HEK293 (cell line): ENCODE data around the gene MAP3K14.

Source experiments
- EGR2 ChIP-seq: fragments of 450-650 bp; formaldehyde crosslinking; IDR thresholded peaks from 2 replicates; pipeline ENCODE4 v1.5.1; 2016; ENCODE audit warnings: low read depth, missing biosample characterization, missing genetic modification characterization
- GLIS1 ChIP-seq: fragments of 450-650 bp; formaldehyde crosslinking; IDR thresholded peaks from 2 replicates; pipeline ENCODE4 v1.5.1; 2016; ENCODE audit warnings: missing biosample characterization, missing genetic modification characterization
- GLIS2 ChIP-seq: fragments of 450-650 bp; formaldehyde crosslinking; IDR thresholded peaks from 2 replicates; pipeline ENCODE4 v1.5.1; 2016; ENCODE audit warnings: missing biosample characterization, missing genetic modification characterization
- HOXC10 ChIP-seq: sonication (generic); formaldehyde crosslinking; IDR thresholded peaks from 2 replicates; pipeline ENCODE4 v1.8.1; 2023; ENCODE audit warnings: mild to moderate bottlenecking, missing genetic modification reagents
- SCRT2 ChIP-seq: fragments of 450-650 bp; formaldehyde crosslinking; IDR thresholded peaks from 2 replicates; pipeline ENCODE4 v1.5.1; 2016; ENCODE audit warnings: missing biosample characterization, missing genetic modification characterization
- ZBTB48 ChIP-seq: fragments of 450-650 bp; formaldehyde crosslinking; IDR thresholded peaks from 2 replicates; pipeline ENCODE4 v1.5.1; 2016; ENCODE audit warnings: missing biosample characterization, missing genetic modification characterization
- ZBTB7A ChIP-seq: fragments of 450-650 bp; formaldehyde crosslinking; IDR thresholded peaks from 2 replicates; pipeline ENCODE4 v1.5.1; 2016; ENCODE audit warnings: low read depth, missing biosample characterization, missing genetic modification characterization
- ZFHX2 ChIP-seq: fragments of 450-650 bp; formaldehyde crosslinking; conservative IDR thresholded peaks from 2 replicates; pipeline ENCODE4 v1.5.1; 2016; ENCODE audit warnings: missing biosample characterization, missing genetic modification characterization
- ZFP41 ChIP-seq: fragments of 450-650 bp; formaldehyde crosslinking; IDR thresholded peaks from 2 replicates; pipeline ENCODE4 v1.5.1; 2016; ENCODE audit warnings: missing biosample characterization, missing genetic modification characterization, borderline replicate concordance
- ZNF175 ChIP-seq: fragments of 450-650 bp; formaldehyde crosslinking; IDR thresholded peaks from 2 replicates; pipeline ENCODE4 v1.5.1; 2016; ENCODE audit warnings: missing biosample characterization, missing genetic modification characterization
- ZNF248 ChIP-seq: fragments of 450-650 bp; formaldehyde crosslinking; IDR thresholded peaks from 2 replicates; pipeline ENCODE4 v1.5.1; 2017; ENCODE audit warnings: missing biosample characterization, missing genetic modification characterization
- ZNF266 ChIP-seq: fragments of 450-650 bp; formaldehyde crosslinking; IDR thresholded peaks from 2 replicates; pipeline ENCODE4 v1.5.1; 2016; ENCODE audit warnings: missing biosample characterization, missing genetic modification characterization, low read depth
- ZNF341 ChIP-seq: fragments of 450-650 bp; formaldehyde crosslinking; IDR thresholded peaks from 2 replicates; pipeline ENCODE4; 2016; ENCODE audit warnings: low read depth, missing biosample characterization, missing genetic modification characterization
- ZNF366 ChIP-seq: fragments of 450-650 bp; formaldehyde crosslinking; conservative IDR thresholded peaks from 2 replicates; pipeline ENCODE4 v1.5.1; 2016; ENCODE audit warnings: missing biosample characterization, missing genetic modification characterization
- ZNF416 ChIP-seq: fragments of 450-650 bp; formaldehyde crosslinking; IDR thresholded peaks from 2 replicates; pipeline ENCODE4 v1.5.1; 2016; ENCODE audit warnings: missing biosample characterization, missing genetic modification characterization
- ZNF433 ChIP-seq: fragments of 450-650 bp; formaldehyde crosslinking; IDR thresholded peaks from 2 replicates; pipeline ENCODE4 v1.5.1; 2016; ENCODE audit warnings: missing biosample characterization, missing genetic modification characterization, low read depth
- ZNF473 ChIP-seq: fragments of 450-650 bp; formaldehyde crosslinking; IDR thresholded peaks from 2 replicates; pipeline ENCODE4 v1.5.1; 2017; ENCODE audit warnings: missing biosample characterization, missing genetic modification characterization
- ZNF501 ChIP-seq: fragments of 450-650 bp; formaldehyde crosslinking; IDR thresholded peaks from 2 replicates; pipeline ENCODE4 v1.5.1; 2016; ENCODE audit warnings: missing biosample characterization, missing genetic modification characterization
- ZNF521 ChIP-seq: fragments of 450-650 bp; formaldehyde crosslinking; IDR thresholded peaks from 2 replicates; pipeline ENCODE4 v1.5.1; 2017; ENCODE audit warnings: missing biosample characterization, mild to moderate bottlenecking, missing genetic modification characterization
- ZNF530 ChIP-seq: fragments of 450-650 bp; formaldehyde crosslinking; IDR thresholded peaks from 2 replicates; pipeline ENCODE4 v1.5.1; 2016; ENCODE audit warnings: low read depth, missing biosample characterization, missing genetic modification characterization
- ZNF555 ChIP-seq: fragments of 450-650 bp; formaldehyde crosslinking; conservative IDR thresholded peaks from 2 replicates; pipeline ENCODE4 v1.5.1; 2017; ENCODE audit warnings: missing biosample characterization, mild to moderate bottlenecking, missing genetic modification characterization, inconsistent platforms
- ZNF558 ChIP-seq: fragments of 450-650 bp; formaldehyde crosslinking; IDR thresholded peaks from 2 replicates; pipeline ENCODE4 v1.5.1; 2016; ENCODE audit warnings: missing biosample characterization, missing genetic modification characterization
- ZNF600 ChIP-seq: fragments of 450-650 bp; formaldehyde crosslinking; IDR thresholded peaks from 2 replicates; pipeline ENCODE4 v1.5.1; 2016; ENCODE audit warnings: missing biosample characterization, missing genetic modification characterization
- ZNF664 ChIP-seq: fragments of 450-650 bp; formaldehyde crosslinking; IDR thresholded peaks from 2 replicates; pipeline ENCODE4 v1.5.1; 2016; ENCODE audit warnings: missing biosample characterization, missing genetic modification characterization
- ZNF677 ChIP-seq: fragments of 450-650 bp; IDR thresholded peaks from 2 replicates; pipeline ENCODE4 v1.5.0; 2018; ENCODE audit warnings: missing biosample characterization, mild to moderate bottlenecking, missing genetic modification characterization, moderate library complexity
- ZSCAN30 ChIP-seq: fragments of 450-650 bp; IDR thresholded peaks from 2 replicates; pipeline ENCODE4 v1.5.1; 2018; ENCODE audit warnings: missing biosample characterization, mild to moderate bottlenecking, missing genetic modification characterization, moderate library complexity
- TF ChIP-seq, protein P1 (sequence below): fragments of 450-650 bp; formaldehyde crosslinking; IDR thresholded peaks from 2 replicates; pipeline ENCODE4 v1.5.1; 2016; ENCODE audit warnings: missing biosample characterization, missing genetic modification characterization
- TF ChIP-seq, protein P2 (sequence below): fragments of 450-650 bp; formaldehyde crosslinking; IDR thresholded peaks from 2 replicates; pipeline ENCODE4 v1.5.1; 2016; ENCODE audit warnings: missing biosample characterization, missing genetic modification characterization
- TF ChIP-seq, protein P3 (sequence below): fragments of 450-650 bp; formaldehyde crosslinking; IDR thresholded peaks from 2 replicates; pipeline ENCODE4 v1.5.1; 2016; ENCODE audit warnings: missing biosample characterization, missing genetic modification characterization

Gene MAP3K14

DNA sequence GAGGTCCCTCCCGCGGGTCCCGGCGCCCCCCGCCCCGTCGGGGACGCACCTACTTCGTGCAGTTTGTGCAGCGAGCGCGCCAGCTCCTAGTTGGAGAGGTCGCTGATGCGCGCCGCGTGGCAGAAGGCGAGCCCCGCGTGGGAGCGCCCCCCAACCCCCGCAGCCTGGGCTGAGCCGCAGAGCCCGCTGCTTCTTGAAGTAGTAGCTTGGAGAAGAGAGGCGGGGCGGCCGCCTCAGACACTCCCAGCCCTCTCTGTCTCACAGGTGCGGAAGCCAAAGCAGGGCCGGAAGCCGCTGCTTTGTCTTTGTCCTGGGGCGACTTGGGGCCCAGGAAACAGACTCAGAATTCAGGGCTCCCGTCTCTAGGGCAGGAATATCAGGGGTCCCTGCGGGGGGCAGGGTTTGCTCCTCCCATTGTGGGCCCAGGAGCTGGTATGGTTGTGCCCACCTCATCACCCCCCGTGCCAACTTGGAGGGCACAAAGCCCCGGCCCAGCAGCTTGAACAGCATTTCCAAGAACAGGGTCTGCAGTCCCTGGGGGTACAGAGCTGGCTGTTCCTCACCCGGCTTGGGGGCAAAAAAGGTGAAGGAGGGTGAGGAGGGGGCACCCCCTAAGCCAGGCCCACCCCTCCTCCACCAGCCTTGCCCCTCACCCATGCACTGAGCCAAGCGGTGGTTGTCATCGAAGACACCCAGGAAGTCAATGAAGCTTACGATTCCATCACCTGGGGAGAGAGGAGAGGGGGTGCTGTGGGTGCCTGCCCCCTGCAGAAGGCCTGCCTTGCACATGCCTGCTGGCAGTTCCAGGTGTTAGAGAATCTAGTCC lies 68.5 kb downstream of the MAP3K14 start (continued):
- TF ChIP-seq ZNF558 (tag by site-specific recombination) (no peak), ZBTB7A (tag by site-specific recombination) (peak; percentile 88; the same call in 1 of the 2 replicates), ZFP41 (tag by site-specific recombination) (no peak), ZNF677 (no peak), ZNF600 (tag by site-specific recombination) (no peak), ZNF416 (no peak), ZNF555 (tag by site-specific recombination) (no peak), ZFHX2 (tag by site-specific recombination) (peak; percentile 82), HOXC10 (CRISPR knock-in tag) (0 out of 2 replicates have a peak, but pooled peaks have one; percentile 42), ZNF433 (tag by site-specific recombination) (no peak), ZNF530 (tag by site-specific recombination) (no peak), ZNF266 (tag by site-specific recombination) (no peak), ZNF175 (tag by site-specific recombination) (no peak), GLIS2 (tag by site-specific recombination) (peak; percentile 56; the same call in 1 of the 2 replicates), ZNF473 (tag by site-specific recombination) (no peak), ZNF366 (tag by site-specific recombination) (no peak), ZSCAN30 (tag by site-specific recombination) (no peak), ZNF501 (tag by site-specific recombination) (0 out of 2 replicates have a peak, but pooled peaks have one; percentile 10), GLIS1 (tag by site-specific recombination) (peak; percentile 58), ZNF521 (tag by site-specific recombination) (no peak), SCRT2 (tag by site-specific recombination) (no peak), EGR2 (tag by site-specific recombination) (peak; percentile 70), ZNF248 (tag by site-specific recombination) (no peak), ZBTB48 (tag by site-specific recombination) (0 out of 2 replicates have a peak, but pooled peaks have one; percentile 5), ZNF664 (tag by site-specific recombination) (no peak), ZNF341 (tag by site-specific recombination) (no peak)
- TF ChIP-seq, protein P1, sequence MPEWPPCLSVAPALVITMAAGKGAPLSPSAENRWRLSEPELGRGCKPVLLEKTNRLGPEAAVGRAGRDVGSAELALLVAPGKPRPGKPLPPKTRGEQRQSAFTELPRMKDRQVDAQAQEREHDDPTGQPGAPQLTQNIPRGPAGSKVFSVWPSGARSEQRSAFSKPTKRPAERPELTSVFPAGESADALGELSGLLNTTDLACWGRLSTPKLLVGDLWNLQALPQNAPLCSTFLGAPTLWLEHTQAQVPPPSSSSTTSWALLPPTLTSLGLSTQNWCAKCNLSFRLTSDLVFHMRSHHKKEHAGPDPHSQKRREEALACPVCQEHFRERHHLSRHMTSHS (tag by site-specific recombination), result no peak
- TF ChIP-seq, protein P2, sequence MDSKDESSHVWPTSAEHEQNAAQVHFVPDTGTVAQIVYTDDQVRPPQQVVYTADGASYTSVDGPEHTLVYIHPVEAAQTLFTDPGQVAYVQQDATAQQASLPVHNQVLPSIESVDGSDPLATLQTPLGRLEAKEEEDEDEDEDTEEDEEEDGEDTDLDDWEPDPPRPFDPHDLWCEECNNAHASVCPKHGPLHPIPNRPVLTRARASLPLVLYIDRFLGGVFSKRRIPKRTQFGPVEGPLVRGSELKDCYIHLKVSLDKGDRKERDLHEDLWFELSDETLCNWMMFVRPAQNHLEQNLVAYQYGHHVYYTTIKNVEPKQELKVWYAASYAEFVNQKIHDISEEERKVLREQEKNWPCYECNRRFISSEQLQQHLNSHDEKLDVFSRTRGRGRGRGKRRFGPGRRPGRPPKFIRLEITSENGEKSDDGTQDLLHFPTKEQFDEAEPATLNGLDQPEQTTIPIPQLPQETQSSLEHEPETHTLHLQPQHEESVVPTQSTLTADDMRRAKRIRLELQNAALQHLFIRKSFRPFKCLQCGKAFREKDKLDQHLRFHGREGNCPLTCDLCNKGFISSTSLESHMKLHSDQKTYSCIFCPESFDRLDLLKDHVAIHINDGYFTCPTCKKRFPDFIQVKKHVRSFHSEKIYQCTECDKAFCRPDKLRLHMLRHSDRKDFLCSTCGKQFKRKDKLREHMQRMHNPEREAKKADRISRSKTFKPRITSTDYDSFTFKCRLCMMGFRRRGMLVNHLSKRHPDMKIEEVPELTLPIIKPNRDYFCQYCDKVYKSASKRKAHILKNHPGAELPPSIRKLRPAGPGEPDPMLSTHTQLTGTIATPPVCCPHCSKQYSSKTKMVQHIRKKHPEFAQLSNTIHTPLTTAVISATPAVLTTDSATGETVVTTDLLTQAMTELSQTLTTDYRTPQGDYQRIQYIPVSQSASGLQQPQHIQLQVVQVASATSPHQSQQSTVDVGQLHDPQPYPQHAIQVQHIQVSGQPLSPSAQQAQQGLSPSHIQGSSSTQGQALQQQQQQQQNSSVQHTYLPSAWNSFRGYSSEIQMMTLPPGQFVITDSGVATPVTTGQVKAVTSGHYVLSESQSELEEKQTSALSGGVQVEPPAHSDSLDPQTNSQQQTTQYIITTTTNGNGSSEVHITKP (tag by site-specific recombination), result peak; percentile 70
- TF ChIP-seq, protein P3, sequence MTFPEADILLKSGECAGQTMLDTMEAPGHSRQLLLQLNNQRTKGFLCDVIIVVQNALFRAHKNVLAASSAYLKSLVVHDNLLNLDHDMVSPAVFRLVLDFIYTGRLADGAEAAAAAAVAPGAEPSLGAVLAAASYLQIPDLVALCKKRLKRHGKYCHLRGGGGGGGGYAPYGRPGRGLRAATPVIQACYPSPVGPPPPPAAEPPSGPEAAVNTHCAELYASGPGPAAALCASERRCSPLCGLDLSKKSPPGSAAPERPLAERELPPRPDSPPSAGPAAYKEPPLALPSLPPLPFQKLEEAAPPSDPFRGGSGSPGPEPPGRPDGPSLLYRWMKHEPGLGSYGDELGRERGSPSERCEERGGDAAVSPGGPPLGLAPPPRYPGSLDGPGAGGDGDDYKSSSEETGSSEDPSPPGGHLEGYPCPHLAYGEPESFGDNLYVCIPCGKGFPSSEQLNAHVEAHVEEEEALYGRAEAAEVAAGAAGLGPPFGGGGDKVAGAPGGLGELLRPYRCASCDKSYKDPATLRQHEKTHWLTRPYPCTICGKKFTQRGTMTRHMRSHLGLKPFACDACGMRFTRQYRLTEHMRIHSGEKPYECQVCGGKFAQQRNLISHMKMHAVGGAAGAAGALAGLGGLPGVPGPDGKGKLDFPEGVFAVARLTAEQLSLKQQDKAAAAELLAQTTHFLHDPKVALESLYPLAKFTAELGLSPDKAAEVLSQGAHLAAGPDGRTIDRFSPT (tag by site-specific recombination), result peak; percentile 89
